IMR-90 (cell line): ENCODE data around the gene ST3GAL3. TPM values are rescaled to one million over a fixed set of nuclear protein-coding genes. Genes with fewer than 3 reads are reported as not detected.

Source experiments
- ATAC-seq: fragments of 200-7000 bp; cut with Tn5 transposase; 2 replicates; pipeline ENCODE4 v1.9.1; 2020; ENCODE audit warnings: low read depth, mild to moderate bottlenecking, moderate library complexity
- BruUV-seq: library from RNA; stranded (reverse); fragments of 400-500 nt; replicated peaks from 2 replicates; lab custom pipeline; 2021; lab: Mats Ljungman, UMichigan
- CTCF ChIA-PET: fragments of 300-600 bp; formaldehyde crosslinking; extraction: SDS; loops from one replicate; lab custom pipeline; 2021; ENCODE audit warnings: antibody characterized with exemption; lab: Yijun Ruan, JAX
- POLR2A ChIA-PET: fragments of 300-600 bp; sonication (Branson Sonifier 250); formaldehyde crosslinking; loops from one replicate; lab custom pipeline; 2022; ENCODE audit warnings: antibody characterized with exemption; ENCODE audit not compliant: unreplicated experiment; lab: Charles Lee
- DNase-seq: peaks from one replicate; pipeline ENCODE4 v3.0.0; 2013
- H2AFZ ChIP-seq: replicated peaks from 2 replicates; pipeline ENCODE3; 2013; ENCODE audit warnings: low read length, mild to moderate bottlenecking; ENCODE audit not compliant: poor library complexity
- H2AK5ac ChIP-seq: 2 replicates; pipeline ENCODE4 v1.6.1; 2013; ENCODE audit warnings: low read depth, low read length, inconsistent platforms
- H2AK9ac ChIP-seq: replicated peaks from 2 replicates; pipeline ENCODE3; 2013; ENCODE audit warnings: mild to moderate bottlenecking, low read depth, low read length, moderate library complexity; ENCODE audit not compliant: poor library complexity
- H2BK120ac ChIP-seq: 2 replicates; pipeline ENCODE4 v1.6.1; 2013; ENCODE audit warnings: low read depth, low read length, inconsistent platforms
- H2BK15ac ChIP-seq: 3 replicates; pipeline ENCODE4 v1.6.1; 2013; ENCODE audit warnings: low read depth, low read length, inconsistent platforms
- H2BK20ac ChIP-seq: 2 replicates; pipeline ENCODE4 v1.6.1; 2013; ENCODE audit warnings: low read depth, mild to moderate bottlenecking, inconsistent platforms, low read length, moderate library complexity
- H2BK5ac ChIP-seq: 2 replicates; pipeline ENCODE4 v1.6.1; 2013; ENCODE audit warnings: mild to moderate bottlenecking, low read depth, low read length, inconsistent platforms; ENCODE audit not compliant: poor library complexity, severe bottlenecking
- H3K14ac ChIP-seq: replicated peaks from 2 replicates; pipeline ENCODE4 v1.6.1; 2013; ENCODE audit warnings: low read depth, low read length, inconsistent platforms
- H3K18ac ChIP-seq: 2 replicates; pipeline ENCODE4 v1.6.1; 2013; ENCODE audit warnings: low read depth, low read length, control low read depth
- H3K23ac ChIP-seq: 2 replicates; pipeline ENCODE4 v1.6.1; 2013; ENCODE audit warnings: low read depth, low read length, inconsistent platforms
- H3K27ac ChIP-seq: 2 replicates; pipeline ENCODE4 v1.5.1; 2013; ENCODE audit warnings: mild to moderate bottlenecking, control low read depth, low read length; ENCODE audit not compliant: insufficient read depth
- H3K27me3 ChIP-seq: 2 replicates; pipeline ENCODE4 v1.6.1; 2013; ENCODE audit warnings: low read length; ENCODE audit not compliant: control insufficient read depth, insufficient read depth
- H3K36me3 ChIP-seq: 2 replicates; pipeline ENCODE4 v1.6.1; 2013; ENCODE audit warnings: low read length, mixed read lengths; ENCODE audit not compliant: control insufficient read depth, insufficient read depth
- H3K4ac ChIP-seq: 2 replicates; pipeline ENCODE4 v1.6.1; 2013; ENCODE audit warnings: low read depth, low read length, inconsistent platforms
- H3K4me1 ChIP-seq: 2 replicates; pipeline ENCODE4 v1.6.1; 2013; ENCODE audit warnings: low read length, mixed read lengths; ENCODE audit not compliant: control insufficient read depth, insufficient read depth
- H3K4me2 ChIP-seq: 2 replicates; pipeline ENCODE4 v1.6.1; 2013; ENCODE audit warnings: low read depth, mild to moderate bottlenecking, control low read depth, low read length, moderate library complexity
- H3K4me3 ChIP-seq: 2 replicates; pipeline ENCODE4 v1.5.1; 2013; ENCODE audit warnings: low read depth, mild to moderate bottlenecking, control low read depth, low read length, moderate library complexity; ENCODE audit not compliant: insufficient read depth
- H3K56ac ChIP-seq: 2 replicates; pipeline ENCODE4 v1.6.1; 2013; ENCODE audit warnings: low read length, inconsistent platforms; ENCODE audit not compliant: insufficient read depth; ENCODE audit errors: extremely low read depth
- H3K79me1 ChIP-seq, 2 experiments: 2 replicates each; pipeline ENCODE4 v1.6.1; 2013; ENCODE audit warnings: low read length in 2 of 2, inconsistent platforms in 1 of 2, low read depth in 1 of 2
- H3K9ac ChIP-seq: 2 replicates; pipeline ENCODE4 v1.6.1; 2013; ENCODE audit warnings: low read depth, low read length, control low read depth
- H3K9me1 ChIP-seq: 2 replicates; pipeline ENCODE4 v1.6.1; 2013; ENCODE audit warnings: low read length, inconsistent platforms; ENCODE audit not compliant: insufficient read depth
- H3K9me3 ChIP-seq: 2 replicates; pipeline ENCODE4 v1.6.1; 2013; ENCODE audit warnings: low read length; ENCODE audit not compliant: control insufficient read depth, insufficient read depth
- H4K20me1 ChIP-seq: 2 replicates; pipeline ENCODE4 v1.6.1; 2013; ENCODE audit warnings: low read length, inconsistent platforms; ENCODE audit not compliant: insufficient read depth
- H4K5ac ChIP-seq: 2 replicates; pipeline ENCODE4 v1.6.1; 2013; ENCODE audit warnings: mild to moderate bottlenecking, low read depth, low read length, control low read depth
- H4K8ac ChIP-seq, 2 experiments: 2 replicates each; pipeline ENCODE4 v1.6.1; 2013; ENCODE audit warnings: low read depth in 2 of 2, low read length in 2 of 2, control low read depth in 1 of 2, inconsistent platforms in 1 of 2
- H4K91ac ChIP-seq: 2 replicates; pipeline ENCODE4 v1.6.1; 2013; ENCODE audit warnings: low read depth, low read length, inconsistent platforms; ENCODE audit not compliant: insufficient read depth
- MAFK ChIP-seq: IDR thresholded peaks from 2 replicates; pipeline ENCODE4 v1.6.1; 2012; ENCODE audit warnings: low read depth, low read length, improper control_type of control experiment
- POLR2A ChIP-seq: IDR thresholded peaks from 2 replicates; pipeline ENCODE4 v1.6.1; 2012; ENCODE audit warnings: mild to moderate bottlenecking, low read depth, low read length
- RCOR1 ChIP-seq: IDR thresholded peaks from 2 replicates; pipeline ENCODE4 v1.6.1; 2012; ENCODE audit warnings: mild to moderate bottlenecking, low read length, improper control_type of control experiment; ENCODE audit not compliant: insufficient replicate concordance
- RFX5 ChIP-seq: IDR thresholded peaks from 2 replicates; pipeline ENCODE4 v1.8.0; 2012; ENCODE audit warnings: low read depth, mild to moderate bottlenecking, low read length, moderate library complexity
- SMC3 ChIP-seq: fragments of 150-350 bp; IDR thresholded peaks from 2 replicates; pipeline ENCODE4 v1.6.1; 2016; ENCODE audit warnings: low read depth, mild to moderate bottlenecking, antibody characterized with exemption, low read length, moderate library complexity
- WGBS, 2 experiments: methylation state at CpG; one replicate each; pipeline versions ENCODE4 v1.1.5 to v1.1.7; 2013; ENCODE audit warnings: missing lambda C conversion rate in 2 of 2; ENCODE audit not compliant: insufficient read length in 1 of 2; ENCODE audit errors: extremely low coverage in 2 of 2; 5-methylcytosine and 5-hydroxymethylcytosine counted together
- dilution Hi-C: fragments of 300-500 bp; cut with HindIII; formaldehyde crosslinking; loops from one replicate; pipeline ENCODE4 v1.14.3; 2018; ENCODE audit warnings: low sequenced_read_pairs; ENCODE audit not compliant: unreplicated experiment
- in situ Hi-C: fragments of 300-500 bp; cut with MboI; formaldehyde crosslinking; loops from 3 replicates; pipeline ENCODE4 v1.14.3; 2019; ENCODE audit warnings: low sequenced_read_pairs, inconsistent platforms, mixed read lengths
- intact Hi-C: fragments of 100-400 bp; cut with micrococcal nuclease; formaldehyde crosslinking; loops from 2 replicates; pipeline ENCODE4 v1.10.0; 2022
- polyA plus RNA-seq, 3 experiments: library from polyadenylated mRNA; depleted of rRNA; stranded (reverse); fragments of >200 nt; gene quantifications; 2 replicates each; pipeline ENCODE4 v1.2.3, GENCODE V29; 2012; ENCODE audit warnings: low replicate concordance in 1 of 3
- total RNA-seq: library from RNA; depleted of rRNA; stranded (reverse); fragments of >200 nt; gene quantifications from 2 replicates; pipeline ENCODE4 v1.2.3, GENCODE V29; 2012
- TF ChIP-seq, protein P1 (sequence below): conservative IDR thresholded peaks from 2 replicates; pipeline ENCODE4 v1.5.1; 2012; ENCODE audit warnings: mild to moderate bottlenecking, low read depth, low read length, improper control_type of control experiment

ST3GAL3 gene
- total and polyA plus RNA-seq, 2 of the 4 experiments (the other 2 are of a cell fraction) = 12.0 to 14.8 TPM

DNA sequence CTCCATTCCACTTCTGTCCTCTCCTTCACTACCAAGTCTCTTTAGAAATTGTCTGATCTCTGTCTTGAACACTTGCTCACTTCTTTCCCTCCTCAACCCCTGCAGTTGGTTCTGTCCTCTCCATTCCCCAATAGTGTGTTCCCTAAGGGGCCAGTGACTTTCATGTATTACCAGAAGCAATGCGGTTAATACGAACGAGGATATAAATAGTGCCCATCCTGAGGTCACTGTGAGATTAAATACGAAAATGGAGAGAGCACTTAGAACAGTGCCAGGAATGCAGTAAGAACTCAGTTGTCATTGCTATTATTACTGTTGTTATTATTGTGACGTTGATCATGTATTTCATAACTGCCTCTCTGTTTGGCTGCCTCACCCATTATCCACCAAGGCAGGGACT lies 173.3 kb downstream of the ST3GAL3 start:
- in situ Hi-C loops = no loop called here
- Histone ChIP-seq H3K79me1 (peaks cover 0 to 7% of the 10 kb centered on the region in 2 experiments; a peak in 2 of 4 replicates), H3K56ac (no peak overlapping the region), H3K14ac (no peak overlapping the region), H3K4me3 (no peak overlapping the region), H3K4me1 (peaks cover 8% of the 10 kb centered on the region), H4K5ac (no peak overlapping the region), H3K27ac (no peak overlapping the region), H3K23ac (no peak overlapping the region), H2AK9ac (no peak overlapping the region), H4K8ac (no peak overlapping the region), H3K36me3 (peaks cover 3% of the 10 kb centered on the region), H2BK120ac (no peak overlapping the region), H3K4ac (no peak overlapping the region), H4K20me1 (peaks cover 3% of the 10 kb centered on the region; the same call in 1 of the 2 replicates), H3K4me2 (no peak overlapping the region), H2BK5ac (no peak overlapping the region), H2BK15ac (no peak overlapping the region), H2AK5ac (no peak overlapping the region), H3K9me1 (peaks cover 22% of the 10 kb centered on the region), H2BK20ac (no peak overlapping the region), H3K27me3 (no peaks in the 10 kb centered on the region), H3K9me3 (no peaks in the 10 kb centered on the region), H2AFZ (no peak overlapping the region), H3K18ac (no peak overlapping the region), H3K9ac (no peak overlapping the region), H4K91ac (no peak overlapping the region)
- ChIA-PET CTCF (no interaction called here), POLR2A (no interaction called here)
- no peak for TF ChIP-seq SMC3
- no peak for TF ChIP-seq MAFK
- TF ChIP-seq, protein P1, sequence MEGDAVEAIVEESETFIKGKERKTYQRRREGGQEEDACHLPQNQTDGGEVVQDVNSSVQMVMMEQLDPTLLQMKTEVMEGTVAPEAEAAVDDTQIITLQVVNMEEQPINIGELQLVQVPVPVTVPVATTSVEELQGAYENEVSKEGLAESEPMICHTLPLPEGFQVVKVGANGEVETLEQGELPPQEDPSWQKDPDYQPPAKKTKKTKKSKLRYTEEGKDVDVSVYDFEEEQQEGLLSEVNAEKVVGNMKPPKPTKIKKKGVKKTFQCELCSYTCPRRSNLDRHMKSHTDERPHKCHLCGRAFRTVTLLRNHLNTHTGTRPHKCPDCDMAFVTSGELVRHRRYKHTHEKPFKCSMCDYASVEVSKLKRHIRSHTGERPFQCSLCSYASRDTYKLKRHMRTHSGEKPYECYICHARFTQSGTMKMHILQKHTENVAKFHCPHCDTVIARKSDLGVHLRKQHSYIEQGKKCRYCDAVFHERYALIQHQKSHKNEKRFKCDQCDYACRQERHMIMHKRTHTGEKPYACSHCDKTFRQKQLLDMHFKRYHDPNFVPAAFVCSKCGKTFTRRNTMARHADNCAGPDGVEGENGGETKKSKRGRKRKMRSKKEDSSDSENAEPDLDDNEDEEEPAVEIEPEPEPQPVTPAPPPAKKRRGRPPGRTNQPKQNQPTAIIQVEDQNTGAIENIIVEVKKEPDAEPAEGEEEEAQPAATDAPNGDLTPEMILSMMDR = no peak
- no peak for TF ChIP-seq RFX5
- no peak for TF ChIP-seq RCOR1
- no peak for TF ChIP-seq POLR2A
- no TSS peak for BruUV-seq
- intact Hi-C loops = no loop called here
- WGBS, 2 experiments = 83% methylated on average over 1 of the region's 5 CpGs; no CpG with 5 or more reads in 1 of the 2 experiments
- dilution Hi-C loops = no loop called here
- ATAC-seq (no peak), DNase-seq (no peak)
